Urinary bladder (tissue), 4 donors: ENCODE data around the gene NKX3-2. TPM values are rescaled to one million over a fixed set of nuclear protein-coding genes. Genes with fewer than 3 reads are reported as not detected.

Experiments
- DNase-seq: peaks from one replicate; pipeline ENCODE4 v3.0.0-alpha.2; 2015; ENCODE audit errors: extremely low spot score
- H3K27ac ChIP-seq: one replicate; pipeline ENCODE4 v1.5.1; 2013; ENCODE audit warnings: low read depth, mild to moderate bottlenecking, moderate library complexity
- H3K36me3 ChIP-seq: one replicate; pipeline ENCODE4 v1.6.1; 2013; ENCODE audit warnings: mild to moderate bottlenecking, moderate library complexity; ENCODE audit not compliant: insufficient read depth
- H3K4me1 ChIP-seq: one replicate; pipeline ENCODE4 v1.6.1; 2013; ENCODE audit warnings: mild to moderate bottlenecking, moderate library complexity; ENCODE audit not compliant: insufficient read depth
- H3K4me3 ChIP-seq: one replicate; pipeline ENCODE4 v1.5.1; 2013; ENCODE audit warnings: low read depth, low read length
- whole genome bisulfite sequencing: extraction: QIAGEN DNeasy Blood & Tissue Kit; methylation state at CpG from one replicate; pipeline ENCODE4 v1.1.7; 2013; 5-methylcytosine and 5-hydroxymethylcytosine counted together
- polyA plus RNA-seq: library from polyadenylated mRNA; stranded (reverse); fragments of 200-250 nt; gene quantifications from one replicate; pipeline ENCODE4 v1.2.3, GENCODE V29; 2013
- total RNA-seq: library from RNA; depleted of rRNA; stranded (reverse); fragments of >200 nt; gene quantifications from one replicate; pipeline ENCODE4 v1.2.3, GENCODE V29; 2014
- donor health status: healthy with polysubstance abuse.
- donor health status: healthy.

Gene NKX3-2
- total and polyA plus RNA-seq, 2 donors: 0.37 TPM; not detected in 1

GRCh38 chr4:13523591-13524503, 20.5 kb downstream of the NKX3-2 start:
- WGBS: 10% methylated on average over 59 of the region's 59 CpGs
- no peak overlapping the region for H3K4me3 ChIP-seq
- no peaks in the 10 kb centered on the region for H3K36me3 ChIP-seq
- H3K27ac ChIP-seq: no peak overlapping the region
- H3K4me1 ChIP-seq: no peaks in the 10 kb centered on the region
- DNase-seq: no peak

- WGBS: 10% methylated on average over 17 of the region's 17 CpGs
- no peak overlapping the region for H3K4me3 ChIP-seq
Measured at GRCh38 chr4:13523105-13523477, 21.2 kb downstream of the NKX3-2 start.

GRCh38 chr4:13522282-13523104, 21.8 kb downstream of the NKX3-2 start:
- no peak for DNase-seq
- Histone ChIP-seq H3K4me1 (no peaks in the 10 kb centered on the region), H3K27ac (no peak overlapping the region), H3K4me3 (no peak overlapping the region), H3K36me3 (no peaks in the 10 kb centered on the region)
- WGBS: 7% methylated on average over 49 of the region's 49 CpGs

More at GRCh38 chr4:13523105-13523477, 21.2 kb downstream of the NKX3-2 start:
- DNase-seq: no peak
- H3K27ac ChIP-seq: no peak overlapping the region
- H3K36me3 ChIP-seq: no peaks in the 10 kb centered on the region
- no peaks in the 10 kb centered on the region for H3K4me1 ChIP-seq

GRCh38 chr4:13521047-13521446, 23.3 kb downstream of the NKX3-2 start:
- H3K36me3 ChIP-seq: no peaks in the 10 kb centered on the region
- H3K4me1 ChIP-seq: no peaks in the 10 kb centered on the region
- H3K27ac ChIP-seq: no peak overlapping the region
- 44% methylated on average over 2 of the region's 2 CpGs for WGBS
- DNase-seq: no peak
- no peak overlapping the region for H3K4me3 ChIP-seq

- Histone ChIP-seq H3K4me1 (no peaks in the 10 kb centered on the region), H3K36me3 (no peaks in the 10 kb centered on the region), H3K4me3 (no peak overlapping the region), H3K27ac (no peak overlapping the region)
- DNase-seq: no peak
- WGBS: 39% methylated on average over 3 of the region's 3 CpGs
Measured at GRCh38 chr4:13516315-13516860, 27.9 kb downstream of the NKX3-2 start.

GRCh38 chr4:13515268-13515667, 29.0 kb downstream of the NKX3-2 start:
- H3K36me3 ChIP-seq: no peaks in the 10 kb centered on the region
- H3K27ac ChIP-seq: no peak overlapping the region
- WGBS: 11% methylated on average over 5 of the region's 5 CpGs
- no peaks in the 10 kb centered on the region for H3K4me1 ChIP-seq
- no peak for DNase-seq
- H3K4me3 ChIP-seq: no peak overlapping the region

GRCh38 chr4:13514722-13515121, 29.6 kb downstream of the NKX3-2 start:
- no peak for DNase-seq
- WGBS: 77% methylated on average over 4 of the region's 4 CpGs
- Histone ChIP-seq H3K4me1 (no peaks in the 10 kb centered on the region), H3K36me3 (no peaks in the 10 kb centered on the region), H3K27ac (no peak overlapping the region), H3K4me3 (no peak overlapping the region)

GRCh38 chr4:13511101-13511500, 33.2 kb downstream of the NKX3-2 start:
- no peak overlapping the region for H3K27ac ChIP-seq
- no peak for DNase-seq
- H3K4me1 ChIP-seq: no peaks in the 10 kb centered on the region
- H3K4me3 ChIP-seq: no peak overlapping the region
- H3K36me3 ChIP-seq: no peaks in the 10 kb centered on the region

GRCh38 chr4:13509442-13509841, 34.9 kb downstream of the NKX3-2 start:
- WGBS: 74% methylated on average over 1 of the region's 1 CpG
- Histone ChIP-seq H3K4me3 (no peak overlapping the region), H3K36me3 (no peaks in the 10 kb centered on the region), H3K4me1 (no peaks in the 10 kb centered on the region), H3K27ac (no peak overlapping the region)
- no peak for DNase-seq

GRCh38 chr4:13504374-13504773, 39.9 kb downstream of the NKX3-2 start:
- 94% methylated on average over 5 of the region's 5 CpGs for WGBS
- H3K36me3 ChIP-seq: no peaks in the 10 kb centered on the region
- H3K4me1 ChIP-seq: no peaks in the 10 kb centered on the region
- no peak for DNase-seq
- no peak overlapping the region for H3K4me3 ChIP-seq
- no peak overlapping the region for H3K27ac ChIP-seq

- H3K4me3 ChIP-seq: no peak overlapping the region
- no peak overlapping the region for H3K27ac ChIP-seq
- H3K4me1 ChIP-seq: no peaks in the 10 kb centered on the region
- 89% methylated on average over 1 of the region's 1 CpG for WGBS
- no peak for DNase-seq
- H3K36me3 ChIP-seq: no peaks in the 10 kb centered on the region
Measured at GRCh38 chr4:13498469-13498868, 45.8 kb downstream of the NKX3-2 start.

GRCh38 chr4:13496605-13497004, 47.7 kb downstream of the NKX3-2 start:
- Histone ChIP-seq H3K4me1 (no peaks in the 10 kb centered on the region), H3K4me3 (no peak overlapping the region), H3K36me3 (no peaks in the 10 kb centered on the region), H3K27ac (no peak overlapping the region)
- 32% methylated on average over 2 of the region's 2 CpGs for WGBS
- DNase-seq: no peak

GRCh38 chr4:13495753-13496152, 48.6 kb downstream of the NKX3-2 start:
- no peak overlapping the region for H3K27ac ChIP-seq
- H3K4me3 ChIP-seq: no peak overlapping the region
- DNase-seq: no peak
- no peaks in the 10 kb centered on the region for H3K4me1 ChIP-seq
- WGBS: 94% methylated on average over 1 of the region's 1 CpG
- no peaks in the 10 kb centered on the region for H3K36me3 ChIP-seq

- Histone ChIP-seq H3K27ac (no peak overlapping the region), H3K4me3 (no peak overlapping the region), H3K36me3 (no peaks in the 10 kb centered on the region), H3K4me1 (no peaks in the 10 kb centered on the region)
- DNase-seq: no peak
Measured at GRCh38 chr4:13493793-13494192, 50.5 kb downstream of the NKX3-2 start.
